Measurements from ENCODE around the gene TBC1D14.
A peak's percentile ranks its signal among the peaks of the same experiment; 100 is the strongest.

The TBC1D14 gene

GRCh38 chr4:6984612-6985425 is 75.2 kb downstream of the TBC1D14 start:
- no peak overlapping the region for H3K27ac ChIP-seq
- TF ChIP-seq CTCF (conservative IDR thresholded peaks at IDR 0.05), result no peak
- no peak for TF ChIP-seq ZFX (IDR thresholded peaks at IDR 0.05)

DNA sequence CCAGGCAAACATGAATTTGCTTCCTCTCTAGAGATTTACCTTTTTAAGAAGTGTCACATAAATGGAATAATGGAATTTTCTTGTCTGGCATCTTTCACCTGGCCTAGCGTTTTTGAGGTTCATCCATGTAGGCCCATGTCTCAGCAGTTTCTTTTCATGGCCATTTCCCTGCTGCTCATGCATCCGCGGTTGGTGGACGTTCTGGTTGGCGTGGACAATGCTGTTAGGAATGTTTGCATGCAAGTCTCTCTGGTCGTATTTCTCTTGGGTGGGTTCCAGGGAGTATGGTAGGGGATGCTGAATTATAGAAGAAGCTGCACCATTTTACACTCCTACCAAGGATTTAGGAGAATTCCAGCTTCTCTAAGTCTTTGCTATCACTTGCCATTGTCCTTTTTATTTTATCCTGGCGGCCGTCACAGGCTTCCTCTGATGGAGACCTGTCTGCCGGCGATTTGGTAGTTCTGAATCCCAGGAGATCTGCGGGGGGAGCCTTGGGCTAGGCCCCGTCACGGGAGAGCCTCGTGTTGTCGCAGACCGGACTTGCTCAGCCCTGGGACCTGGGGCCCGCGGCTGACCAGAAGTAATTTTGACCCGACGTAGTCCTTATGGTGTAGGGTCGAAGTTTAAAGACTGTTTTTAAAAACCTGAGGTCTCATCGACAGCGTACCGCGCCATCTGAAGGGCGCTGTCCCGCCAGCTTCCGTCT is 76.6 kb downstream of the TBC1D14 start:
- TF ChIP-seq CTCF (conservative IDR thresholded peaks at IDR 0.05) (no peak), ZFX (IDR thresholded peaks at IDR 0.05) (0 out of 2 replicates have a peak, but pooled peaks have one; percentile 13)
- peak overlapping the region; percentile 87 for H3K27ac ChIP-seq

DNA sequence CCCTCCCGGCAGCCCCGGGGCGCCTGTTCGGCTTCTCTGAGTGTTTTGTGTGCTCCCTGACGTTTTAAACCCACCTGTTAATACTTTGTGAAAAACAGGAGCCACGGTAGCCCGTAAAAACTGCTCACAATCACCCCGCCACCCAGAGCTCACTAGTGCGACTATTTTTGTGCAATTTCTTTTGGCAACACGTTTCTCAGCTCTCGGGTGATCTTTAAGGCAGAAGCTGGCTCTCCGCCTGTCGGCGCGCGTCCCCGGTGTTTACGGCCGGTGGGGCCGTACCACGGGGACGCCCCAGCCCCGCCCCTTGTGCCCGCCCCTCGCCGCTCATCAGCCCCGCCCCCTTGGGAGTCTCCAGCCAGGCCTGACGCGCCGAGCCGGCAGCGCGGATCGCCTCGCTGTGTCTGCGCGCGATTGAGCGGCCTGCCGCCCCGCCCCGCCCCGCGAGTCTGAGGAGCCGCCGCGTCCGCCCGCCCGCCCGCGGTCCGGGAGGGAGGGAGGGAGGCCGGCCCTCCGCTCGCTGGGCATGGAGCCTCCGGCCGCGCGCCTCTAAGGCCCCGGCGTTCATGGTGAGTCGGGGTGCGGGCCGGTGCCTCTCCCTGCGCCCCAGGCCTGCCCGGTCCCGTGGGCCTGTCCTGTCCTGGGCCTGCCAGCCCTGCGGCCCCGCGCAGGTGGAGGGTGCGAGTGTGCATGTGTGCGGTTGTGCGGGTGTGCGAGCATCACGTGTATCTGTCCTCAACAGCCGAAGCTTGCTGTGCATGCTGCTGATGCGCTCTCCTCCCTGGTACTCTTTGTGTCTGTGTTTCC is 77.4 kb downstream of the TBC1D14 start:
- TF ChIP-seq ZFX (IDR thresholded peaks at IDR 0.05) (peak; percentile 75; the same call in 1 of the 2 replicates), CTCF (conservative IDR thresholded peaks at IDR 0.05) (no peak)
- peak overlapping the region; percentile 87 for H3K27ac ChIP-seq

DNA sequence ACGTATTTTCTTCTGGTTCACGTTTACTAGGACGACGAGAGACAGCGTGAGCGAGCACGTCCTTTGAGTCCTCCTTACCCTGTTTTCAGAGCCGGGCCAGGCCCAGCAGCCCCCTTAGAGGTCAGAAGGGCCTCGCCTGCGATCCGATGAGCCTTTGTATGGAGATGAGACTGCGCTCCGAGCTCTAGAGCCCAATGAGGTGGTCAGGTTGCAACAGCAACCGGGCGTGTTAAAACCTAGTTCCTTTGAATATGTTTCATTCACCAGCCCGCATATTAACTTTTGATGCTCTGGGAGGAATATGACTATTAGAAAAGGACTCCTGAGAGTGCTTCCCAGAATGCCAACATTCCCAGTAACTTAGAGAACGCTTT is 77.9 kb downstream of the TBC1D14 start:
- peak overlapping the region; percentile 87 for H3K27ac ChIP-seq
- TF ChIP-seq ZFX (IDR thresholded peaks at IDR 0.05), result peak; percentile 54; the same call in 1 of the 2 replicates
- no peak for TF ChIP-seq CTCF (conservative IDR thresholded peaks at IDR 0.05)

DNA sequence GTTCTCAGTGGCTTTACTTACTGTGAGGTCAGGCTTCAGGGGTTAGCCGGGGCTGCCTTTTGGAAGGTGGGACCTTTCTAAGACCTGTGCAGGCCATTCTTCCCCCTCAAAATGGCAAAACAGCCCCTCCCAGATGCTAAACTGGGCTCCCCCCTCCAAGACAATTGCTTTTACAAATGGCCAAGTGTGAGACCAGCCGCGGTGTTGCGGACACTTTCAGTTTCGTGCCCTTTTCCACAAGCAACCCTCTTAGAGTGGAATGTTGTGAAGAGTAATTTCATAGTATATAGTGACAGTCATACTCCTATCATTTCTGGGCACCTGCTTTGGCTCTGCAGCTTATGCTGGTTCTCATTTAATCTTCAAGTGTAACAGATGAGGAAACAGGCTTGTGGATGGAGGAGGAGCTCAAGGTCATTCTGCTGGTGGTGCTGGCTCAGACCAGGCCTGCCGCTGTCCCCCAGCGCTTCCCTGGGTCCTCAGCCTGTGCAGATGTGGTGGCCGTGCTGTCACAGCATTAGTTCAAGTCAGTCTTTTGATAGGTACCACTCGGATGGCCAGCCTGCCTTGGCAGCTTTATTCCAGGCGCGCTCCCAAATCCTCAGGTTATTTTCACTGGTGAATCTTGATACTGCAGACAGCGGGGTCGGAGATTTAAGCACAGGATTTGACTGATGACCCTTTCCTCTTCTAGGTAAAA is 78.5 kb downstream of the TBC1D14 start:
- TF ChIP-seq ZFX (IDR thresholded peaks at IDR 0.05) (no peak), CTCF (conservative IDR thresholded peaks at IDR 0.05) (no peak)
- peak overlapping the region; percentile 87 for H3K27ac ChIP-seq

- TF ChIP-seq CTCF (conservative IDR thresholded peaks at IDR 0.05), result no peak
- TF ChIP-seq ZFX (IDR thresholded peaks at IDR 0.05), result no peak
- peak overlapping the region; percentile 87 for H3K27ac ChIP-seq
These were observed 79.8 kb downstream of the TBC1D14 start for GRCh38 chr4:6989331-6989923.
